ENCODE measurements around the gene STARD10.
"Not testable (repeated sequence)": the region's sequence is repeated elsewhere in the genome, so short reads cannot be mapped to it uniquely, and the experiment has no call there.

The STARD10 gene

GRCh38 chr11:72829884-72830533 is 36.2 kb upstream of the STARD10 start:
- H3K4me3 ChIP-seq (ENCODE audit: low read depth, low read length): no peak overlapping the region
- TF ChIP-seq, protein P1, sequence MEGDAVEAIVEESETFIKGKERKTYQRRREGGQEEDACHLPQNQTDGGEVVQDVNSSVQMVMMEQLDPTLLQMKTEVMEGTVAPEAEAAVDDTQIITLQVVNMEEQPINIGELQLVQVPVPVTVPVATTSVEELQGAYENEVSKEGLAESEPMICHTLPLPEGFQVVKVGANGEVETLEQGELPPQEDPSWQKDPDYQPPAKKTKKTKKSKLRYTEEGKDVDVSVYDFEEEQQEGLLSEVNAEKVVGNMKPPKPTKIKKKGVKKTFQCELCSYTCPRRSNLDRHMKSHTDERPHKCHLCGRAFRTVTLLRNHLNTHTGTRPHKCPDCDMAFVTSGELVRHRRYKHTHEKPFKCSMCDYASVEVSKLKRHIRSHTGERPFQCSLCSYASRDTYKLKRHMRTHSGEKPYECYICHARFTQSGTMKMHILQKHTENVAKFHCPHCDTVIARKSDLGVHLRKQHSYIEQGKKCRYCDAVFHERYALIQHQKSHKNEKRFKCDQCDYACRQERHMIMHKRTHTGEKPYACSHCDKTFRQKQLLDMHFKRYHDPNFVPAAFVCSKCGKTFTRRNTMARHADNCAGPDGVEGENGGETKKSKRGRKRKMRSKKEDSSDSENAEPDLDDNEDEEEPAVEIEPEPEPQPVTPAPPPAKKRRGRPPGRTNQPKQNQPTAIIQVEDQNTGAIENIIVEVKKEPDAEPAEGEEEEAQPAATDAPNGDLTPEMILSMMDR (conservative IDR thresholded peaks at IDR 0.05; ENCODE audit: low read depth, low read length): no peak
- DNase-seq (ENCODE audit: low read depth): no peak

DNA sequence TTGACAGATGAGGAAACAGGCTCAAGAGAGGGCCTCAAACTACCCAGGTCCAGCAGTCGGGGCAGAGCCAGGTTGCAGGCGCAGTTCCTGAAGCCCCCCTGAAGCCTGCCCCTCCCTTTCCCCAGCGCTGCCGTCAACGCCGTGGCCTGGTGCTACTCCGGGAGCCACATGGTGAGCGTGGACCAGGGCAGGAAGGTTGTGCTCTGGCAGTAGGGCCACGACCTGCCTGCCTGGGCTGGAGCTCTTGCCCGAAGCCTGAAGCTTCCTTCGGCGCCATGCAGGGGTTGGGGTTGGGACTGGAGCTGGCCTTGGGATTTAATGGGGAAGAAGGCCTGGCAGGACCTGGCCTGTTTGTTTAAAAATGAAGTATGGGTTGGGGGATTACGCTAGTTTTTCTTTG is 35.3 kb upstream of the STARD10 start:
- H3K4me3 ChIP-seq (ENCODE audit: low read depth, low read length): no peak overlapping the region
- TF ChIP-seq, protein P1 (conservative IDR thresholded peaks at IDR 0.05; ENCODE audit: low read depth, low read length): no peak
- no peak for DNase-seq (ENCODE audit: low read depth)

GRCh38 chr11:72828692-72829101 is 34.9 kb upstream of the STARD10 start:
- no peak overlapping the region for H3K4me3 ChIP-seq (ENCODE audit: low read depth, low read length)
- TF ChIP-seq, protein P1 (conservative IDR thresholded peaks at IDR 0.05; ENCODE audit: low read depth, low read length): no peak
- no peak for DNase-seq (ENCODE audit: low read depth)

- peak; percentile 61 for DNase-seq (ENCODE audit: low read depth)
- TF ChIP-seq, protein P1 (conservative IDR thresholded peaks at IDR 0.05; ENCODE audit: low read depth, low read length): no peak
- H3K4me3 ChIP-seq (ENCODE audit: low read depth, low read length): no peak overlapping the region
These were observed 34.3 kb upstream of the STARD10 start for GRCh38 chr11:72828081-72828567.

- DNase-seq (ENCODE audit: low read depth): not testable (repeated sequence)
These were observed 33.8 kb upstream of the STARD10 start for GRCh38 chr11:72827656-72828055.

GRCh38 chr11:72826942-72827480 is 33.2 kb upstream of the STARD10 start:
- no peak overlapping the region for H3K4me3 ChIP-seq (ENCODE audit: low read depth, low read length)
- TF ChIP-seq, protein P1 (conservative IDR thresholded peaks at IDR 0.05; ENCODE audit: low read depth, low read length): no peak
- no peak for DNase-seq (ENCODE audit: low read depth)

More at GRCh38 chr11:72827656-72828055, 33.8 kb upstream of the STARD10 start:
- not testable (repeated sequence) for H3K4me3 ChIP-seq (ENCODE audit: low read depth, low read length)

DNA sequence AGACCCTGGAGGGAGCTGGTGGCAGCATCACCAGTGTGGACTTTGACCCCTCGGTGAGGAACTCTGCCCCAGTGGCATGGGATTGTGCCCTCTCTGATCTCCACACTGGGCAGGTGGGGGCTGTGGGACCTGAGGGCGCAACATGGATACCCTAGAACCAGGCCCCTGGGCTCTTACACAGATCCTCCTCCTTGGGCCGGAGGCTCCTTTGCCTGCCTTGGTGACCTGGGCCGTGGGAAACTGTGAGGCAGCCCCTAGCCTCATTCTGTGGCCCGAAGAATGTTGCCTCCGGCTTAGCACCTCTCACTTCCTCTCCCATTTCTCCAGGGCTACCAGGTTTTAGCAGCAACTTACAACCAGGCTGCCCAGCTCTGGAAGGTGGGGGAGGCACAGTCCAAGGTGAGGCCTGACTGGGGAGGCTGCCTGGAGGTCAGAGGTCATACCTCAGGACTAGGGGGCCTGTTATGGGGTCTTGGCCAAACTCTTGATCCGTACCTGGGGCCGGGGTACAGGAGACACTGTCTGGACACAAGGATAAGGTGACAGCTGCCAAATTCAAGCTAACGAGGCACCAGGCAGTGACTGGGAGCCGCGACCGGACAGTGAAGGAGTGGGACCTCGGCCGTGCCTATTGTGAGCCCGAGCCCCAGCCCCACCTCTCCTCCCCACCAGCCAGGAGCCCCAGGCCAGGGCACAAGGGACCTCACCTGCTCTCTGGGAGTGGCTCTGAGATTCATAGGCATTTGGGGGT is 32.5 kb upstream of the STARD10 start:
- no peak overlapping the region for H3K4me3 ChIP-seq (ENCODE audit: low read depth, low read length)
- no peak for DNase-seq (ENCODE audit: low read depth)
- TF ChIP-seq, protein P1 (conservative IDR thresholded peaks at IDR 0.05; ENCODE audit: low read depth, low read length): no peak

All from choroid plexus epithelial cell (primary cell).